Measurements from ENCODE around the gene EDNRB.

Gene EDNRB

DNA sequence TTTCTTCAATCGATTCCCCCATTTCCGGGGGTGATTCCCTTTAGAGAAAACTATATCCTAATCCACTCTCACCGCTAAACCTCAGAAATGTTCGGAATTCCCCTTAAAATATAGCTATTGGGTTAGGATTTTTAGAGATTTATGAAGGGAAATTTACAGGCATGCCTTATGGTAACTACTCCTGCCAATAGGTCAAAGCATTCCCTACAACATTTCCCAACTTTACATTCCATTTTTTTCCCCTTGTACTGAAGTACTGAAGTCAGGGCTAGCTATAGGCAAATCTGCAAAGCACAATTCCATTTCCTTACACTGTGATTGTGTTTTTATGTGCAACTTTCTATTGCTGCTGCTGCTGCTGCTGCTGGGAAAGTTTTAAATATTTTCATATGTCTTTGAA is 2.1 kb downstream of the EDNRB start:
- TF ChIP-seq, protein P1, sequence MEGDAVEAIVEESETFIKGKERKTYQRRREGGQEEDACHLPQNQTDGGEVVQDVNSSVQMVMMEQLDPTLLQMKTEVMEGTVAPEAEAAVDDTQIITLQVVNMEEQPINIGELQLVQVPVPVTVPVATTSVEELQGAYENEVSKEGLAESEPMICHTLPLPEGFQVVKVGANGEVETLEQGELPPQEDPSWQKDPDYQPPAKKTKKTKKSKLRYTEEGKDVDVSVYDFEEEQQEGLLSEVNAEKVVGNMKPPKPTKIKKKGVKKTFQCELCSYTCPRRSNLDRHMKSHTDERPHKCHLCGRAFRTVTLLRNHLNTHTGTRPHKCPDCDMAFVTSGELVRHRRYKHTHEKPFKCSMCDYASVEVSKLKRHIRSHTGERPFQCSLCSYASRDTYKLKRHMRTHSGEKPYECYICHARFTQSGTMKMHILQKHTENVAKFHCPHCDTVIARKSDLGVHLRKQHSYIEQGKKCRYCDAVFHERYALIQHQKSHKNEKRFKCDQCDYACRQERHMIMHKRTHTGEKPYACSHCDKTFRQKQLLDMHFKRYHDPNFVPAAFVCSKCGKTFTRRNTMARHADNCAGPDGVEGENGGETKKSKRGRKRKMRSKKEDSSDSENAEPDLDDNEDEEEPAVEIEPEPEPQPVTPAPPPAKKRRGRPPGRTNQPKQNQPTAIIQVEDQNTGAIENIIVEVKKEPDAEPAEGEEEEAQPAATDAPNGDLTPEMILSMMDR (IDR thresholded peaks at IDR 0.05; ENCODE audit: insufficient read depth, low read length), result no peak
- no peak for TF ChIP-seq GABPA (IDR thresholded peaks at IDR 0.05; ENCODE audit: low read depth)
- Histone ChIP-seq H3K4me3 (replicated peaks; ENCODE audit: insufficient read depth, low read length) (no peak overlapping the region), H3K27me3 (ENCODE audit: insufficient read depth, poor library complexity, severe bottlenecking) (peaks cover 11% of the 10 kb centered on the region), H3K27ac (replicated peaks) (no peak overlapping the region)
- DNase-seq (ENCODE audit: low read depth in 1 of 2, low spot score in 1 of 2), result no peak

DNA sequence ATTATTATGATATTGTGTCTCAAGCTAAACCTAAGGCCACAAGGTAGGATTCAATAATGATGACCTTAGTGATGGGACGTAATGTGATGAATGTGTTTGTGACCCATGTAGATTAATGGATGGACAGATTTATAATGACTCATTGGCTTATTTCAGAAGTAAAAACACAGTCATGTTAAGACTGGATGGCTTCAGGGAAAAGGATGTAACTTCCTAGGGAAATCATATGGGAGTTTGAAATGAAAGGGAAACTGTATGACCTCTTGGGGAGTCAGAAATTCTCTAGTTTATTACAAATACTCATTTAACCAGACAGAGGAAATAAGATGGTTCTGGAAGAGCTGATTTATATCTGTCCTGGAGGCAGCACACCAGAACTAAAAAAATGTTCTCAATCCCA is 2.9 kb downstream of the EDNRB start:
- TF ChIP-seq, protein P2, sequence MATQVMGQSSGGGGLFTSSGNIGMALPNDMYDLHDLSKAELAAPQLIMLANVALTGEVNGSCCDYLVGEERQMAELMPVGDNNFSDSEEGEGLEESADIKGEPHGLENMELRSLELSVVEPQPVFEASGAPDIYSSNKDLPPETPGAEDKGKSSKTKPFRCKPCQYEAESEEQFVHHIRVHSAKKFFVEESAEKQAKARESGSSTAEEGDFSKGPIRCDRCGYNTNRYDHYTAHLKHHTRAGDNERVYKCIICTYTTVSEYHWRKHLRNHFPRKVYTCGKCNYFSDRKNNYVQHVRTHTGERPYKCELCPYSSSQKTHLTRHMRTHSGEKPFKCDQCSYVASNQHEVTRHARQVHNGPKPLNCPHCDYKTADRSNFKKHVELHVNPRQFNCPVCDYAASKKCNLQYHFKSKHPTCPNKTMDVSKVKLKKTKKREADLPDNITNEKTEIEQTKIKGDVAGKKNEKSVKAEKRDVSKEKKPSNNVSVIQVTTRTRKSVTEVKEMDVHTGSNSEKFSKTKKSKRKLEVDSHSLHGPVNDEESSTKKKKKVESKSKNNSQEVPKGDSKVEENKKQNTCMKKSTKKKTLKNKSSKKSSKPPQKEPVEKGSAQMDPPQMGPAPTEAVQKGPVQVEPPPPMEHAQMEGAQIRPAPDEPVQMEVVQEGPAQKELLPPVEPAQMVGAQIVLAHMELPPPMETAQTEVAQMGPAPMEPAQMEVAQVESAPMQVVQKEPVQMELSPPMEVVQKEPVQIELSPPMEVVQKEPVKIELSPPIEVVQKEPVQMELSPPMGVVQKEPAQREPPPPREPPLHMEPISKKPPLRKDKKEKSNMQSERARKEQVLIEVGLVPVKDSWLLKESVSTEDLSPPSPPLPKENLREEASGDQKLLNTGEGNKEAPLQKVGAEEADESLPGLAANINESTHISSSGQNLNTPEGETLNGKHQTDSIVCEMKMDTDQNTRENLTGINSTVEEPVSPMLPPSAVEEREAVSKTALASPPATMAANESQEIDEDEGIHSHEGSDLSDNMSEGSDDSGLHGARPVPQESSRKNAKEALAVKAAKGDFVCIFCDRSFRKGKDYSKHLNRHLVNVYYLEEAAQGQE (IDR thresholded peaks at IDR 0.05; ENCODE audit: insufficient replicate concordance, low read depth), result no peak
- TF ChIP-seq SPI1 (IDR thresholded peaks at IDR 0.05; ENCODE audit: borderline replicate concordance, low read depth) (no peak), POLR2AphosphoS5 (IDR thresholded peaks at IDR 0.05; ENCODE audit: low read depth) (no peak), GABPA (IDR thresholded peaks at IDR 0.05; ENCODE audit: low read depth) (no peak)
- TF ChIP-seq, protein P1 (IDR thresholded peaks at IDR 0.05; ENCODE audit: insufficient read depth, low read length), result no peak
- H3K4me3 ChIP-seq (replicated peaks; ENCODE audit: insufficient read depth, low read length), result no peak overlapping the region
- DNase-seq (ENCODE audit: low read depth in 1 of 2, low spot score in 1 of 2), result no peak

DNA sequence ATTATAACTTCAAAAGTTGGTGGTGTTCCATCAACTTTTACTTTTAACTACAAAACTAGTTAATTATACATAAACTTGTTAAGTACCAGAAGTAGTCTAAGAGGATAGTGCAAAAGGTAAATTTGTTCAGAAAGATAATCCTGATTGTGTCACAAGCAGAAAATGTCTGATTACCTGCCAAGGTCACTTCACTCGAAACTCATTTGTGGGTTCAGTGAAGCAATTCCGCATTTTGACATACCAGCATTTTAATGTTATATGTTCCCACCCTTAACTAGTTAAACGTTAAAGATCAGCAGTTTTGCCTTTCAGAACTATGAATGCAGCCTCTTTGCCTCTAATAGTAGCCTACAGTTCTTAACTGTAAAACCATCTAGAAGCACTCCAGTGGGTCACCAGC is 5.6 kb downstream of the EDNRB start:
- Histone ChIP-seq H3K27me3 (ENCODE audit: insufficient read depth, poor library complexity, severe bottlenecking) (peaks cover 4% of the 10 kb centered on the region), H3K4me3 (replicated peaks; ENCODE audit: insufficient read depth, low read length) (no peak overlapping the region), H3K27ac (replicated peaks) (no peak overlapping the region)
- TF ChIP-seq SPI1 (IDR thresholded peaks at IDR 0.05; ENCODE audit: borderline replicate concordance, low read depth), result no peak
- TF ChIP-seq, protein P2 (IDR thresholded peaks at IDR 0.05; ENCODE audit: insufficient replicate concordance, low read depth), result no peak
- TF ChIP-seq GABPA (IDR thresholded peaks at IDR 0.05; ENCODE audit: low read depth), result no peak
- TF ChIP-seq, protein P1 (IDR thresholded peaks at IDR 0.05; ENCODE audit: insufficient read depth, low read length), result no peak
- no peak for TF ChIP-seq POLR2AphosphoS5 (IDR thresholded peaks at IDR 0.05; ENCODE audit: low read depth)
- DNase-seq (ENCODE audit: low read depth in 1 of 2, low spot score in 1 of 2), result no peak

More for the DNA sequence above, 2.9 kb downstream of the EDNRB start:
- H3K27me3 ChIP-seq (ENCODE audit: insufficient read depth, poor library complexity, severe bottlenecking), result peaks cover 11% of the 10 kb centered on the region
- no peak overlapping the region for H3K27ac ChIP-seq (replicated peaks)

DNA sequence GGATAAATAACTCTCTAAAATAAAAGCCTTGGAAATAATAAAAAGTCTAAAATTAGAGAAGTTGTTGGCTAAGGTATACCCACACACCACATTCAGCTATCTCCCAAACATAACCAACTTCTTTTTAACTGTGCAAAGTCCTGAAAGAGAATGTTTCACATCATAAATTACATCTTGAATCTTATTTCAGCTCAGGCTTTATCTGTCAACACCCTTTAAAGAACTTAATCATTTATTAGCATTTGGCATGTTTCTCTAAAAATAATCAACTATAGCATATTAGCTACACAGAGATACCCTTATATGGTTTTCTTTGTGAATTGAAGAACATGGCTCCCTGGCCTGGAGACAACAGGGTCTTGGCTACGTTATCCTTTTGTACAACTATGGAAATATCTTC is 6.9 kb downstream of the EDNRB start:
- TF ChIP-seq SPI1 (IDR thresholded peaks at IDR 0.05; ENCODE audit: borderline replicate concordance, low read depth), result no peak
- TF ChIP-seq POLR2AphosphoS5 (IDR thresholded peaks at IDR 0.05; ENCODE audit: low read depth), result no peak
- TF ChIP-seq, protein P1 (IDR thresholded peaks at IDR 0.05; ENCODE audit: insufficient read depth, low read length), result no peak
- TF ChIP-seq, protein P2 (IDR thresholded peaks at IDR 0.05; ENCODE audit: insufficient replicate concordance, low read depth), result no peak
- no peak for TF ChIP-seq GABPA (IDR thresholded peaks at IDR 0.05; ENCODE audit: low read depth)
- DNase-seq (ENCODE audit: low read depth in 1 of 2, low spot score in 1 of 2), result no peak
- H3K4me3 ChIP-seq (replicated peaks; ENCODE audit: insufficient read depth, low read length), result no peak overlapping the region
- no peaks in the 10 kb centered on the region for H3K27me3 ChIP-seq (ENCODE audit: insufficient read depth, poor library complexity, severe bottlenecking)
- no peak overlapping the region for H3K27ac ChIP-seq (replicated peaks)
